ENCODE results near the gene PCDHB9.
A peak's percentile ranks its signal among the peaks of the same experiment; 100 is the strongest.
"Not testable (repeated sequence)": the region's sequence is repeated elsewhere in the genome, so short reads cannot be mapped to it uniquely, and the experiment has no call there.

The PCDHB9 gene

DNA sequence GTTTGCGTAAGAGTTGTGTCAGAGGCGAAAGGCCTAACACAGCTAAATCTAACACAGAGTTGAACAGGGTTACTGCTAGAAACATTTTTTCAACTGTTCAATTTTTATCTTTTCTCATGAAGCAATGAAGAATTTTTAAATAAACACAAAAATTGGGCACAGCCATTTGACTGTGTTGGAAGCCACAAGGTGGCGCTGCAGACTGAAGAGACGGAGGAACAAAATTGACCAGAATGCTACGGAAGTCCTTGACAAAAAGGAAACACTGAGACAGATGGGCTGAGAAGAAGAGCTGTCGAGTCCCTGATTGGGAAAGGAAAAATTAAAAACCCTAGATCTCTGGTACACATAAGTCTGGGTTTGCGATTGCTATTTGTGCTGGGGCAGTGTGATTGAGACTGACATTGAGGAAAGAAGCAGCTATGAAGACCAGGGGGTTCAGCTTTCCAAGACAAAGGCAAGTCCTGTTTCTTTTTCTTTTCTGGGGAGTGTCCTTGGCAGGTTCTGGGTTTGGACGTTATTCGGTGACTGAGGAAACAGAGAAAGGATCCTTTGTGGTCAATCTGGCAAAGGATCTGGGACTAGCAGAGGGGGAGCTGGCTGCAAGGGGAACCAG is at the start of gene PCDHB9:
TSS of gene PCDHB9 (plus strand) at position 265 of the 616 bp plus-strand sequence. CDS start at position 423, 158 bp downstream.
- DNase-seq = peak in 1 of 58 donors; percentile 8

DNA sequence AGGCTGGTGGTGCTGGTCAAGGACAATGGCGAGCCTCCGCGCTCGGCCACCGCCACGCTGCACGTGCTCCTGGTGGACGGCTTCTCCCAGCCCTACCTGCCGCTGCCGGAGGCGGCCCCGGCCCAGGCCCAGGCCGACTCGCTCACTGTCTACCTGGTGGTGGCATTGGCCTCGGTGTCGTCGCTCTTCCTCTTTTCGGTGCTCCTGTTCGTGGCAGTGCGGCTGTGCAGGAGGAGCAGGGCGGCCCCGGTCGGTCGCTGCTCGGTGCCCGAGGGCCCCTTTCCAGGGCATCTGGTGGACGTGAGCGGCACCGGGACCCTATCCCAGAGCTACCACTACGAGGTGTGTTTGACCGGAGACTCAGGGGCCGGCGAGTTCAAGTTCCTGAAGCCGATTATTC is 49.6 kb upstream of the PCDHB9 start:
- DNase-seq = not testable (repeated sequence)

DNA sequence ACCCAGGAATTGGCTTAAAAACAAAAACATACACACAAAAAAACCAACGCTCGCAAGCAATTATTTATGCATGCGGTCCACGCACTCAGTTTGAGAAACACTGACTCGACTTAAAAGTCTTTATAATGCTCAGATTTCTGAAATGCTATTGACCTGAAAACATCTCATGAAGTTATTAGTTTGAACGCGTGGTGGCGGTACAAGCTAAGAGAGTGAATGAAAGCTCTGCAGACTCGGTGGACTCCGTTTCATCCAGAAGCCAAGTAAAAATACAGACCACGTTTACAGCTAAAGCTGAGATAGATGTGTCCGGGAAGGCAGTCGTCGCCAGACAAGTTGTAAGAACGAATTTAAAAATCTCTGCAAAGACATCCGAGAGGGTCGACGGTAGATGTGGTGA is 37.1 kb upstream of the PCDHB9 start, which contains the start of gene PCDHB6:
TSS of gene PCDHB6 (plus strand) at position 246 of the 400 bp plus-strand sequence. CDS start 201 bp downstream, outside the sequence.
- DNase-seq = no peak

DNA sequence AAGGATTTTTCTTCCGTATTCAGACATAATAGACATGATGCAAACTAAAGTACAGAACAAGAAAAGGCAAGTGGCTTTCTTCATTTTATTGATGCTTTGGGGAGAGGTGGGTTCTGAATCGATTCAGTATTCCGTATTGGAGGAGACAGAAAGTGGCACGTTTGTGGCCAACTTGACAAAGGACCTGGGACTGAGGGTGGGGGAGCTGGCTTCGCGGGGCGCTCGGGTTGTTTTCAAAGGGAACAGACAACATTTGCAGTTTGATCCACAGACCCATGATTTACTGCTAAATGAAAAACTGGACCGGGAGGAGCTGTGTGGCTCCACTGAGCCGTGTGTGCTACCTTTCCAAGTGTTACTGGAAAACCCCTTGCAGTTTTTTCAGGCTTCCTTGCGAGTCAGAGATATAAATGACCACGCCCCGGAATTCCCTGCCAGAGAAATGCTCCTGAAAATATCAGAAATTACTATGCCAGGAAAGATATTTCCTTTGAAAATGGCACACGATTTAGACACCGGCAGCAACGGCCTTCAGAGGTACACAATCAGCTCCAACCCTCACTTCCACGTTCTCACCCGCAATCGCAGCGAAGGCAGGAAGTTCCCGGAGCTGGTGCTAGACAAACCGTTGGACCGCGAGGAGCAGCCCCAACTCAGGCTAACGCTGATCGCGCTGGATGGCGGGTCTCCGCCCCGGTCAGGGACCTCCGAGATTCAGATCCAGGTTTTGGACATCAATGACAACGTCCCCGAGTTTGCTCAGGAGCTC is 36.6 kb upstream of the PCDHB9 start:
- no peak for DNase-seq

DNA sequence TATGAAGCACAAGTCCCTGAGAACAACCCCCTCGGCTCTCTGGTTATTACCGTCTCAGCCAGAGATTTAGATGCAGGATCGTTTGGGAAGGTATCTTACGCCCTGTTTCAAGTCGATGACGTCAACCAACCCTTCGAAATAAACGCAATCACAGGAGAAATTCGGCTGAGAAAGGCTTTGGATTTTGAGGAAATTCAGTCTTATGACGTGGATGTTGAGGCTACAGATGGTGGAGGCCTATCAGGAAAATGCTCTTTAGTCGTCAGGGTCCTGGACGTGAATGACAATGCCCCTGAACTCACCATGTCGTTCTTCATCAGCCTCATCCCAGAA is 36.0 kb upstream of the PCDHB9 start:
- no peak for DNase-seq

DNA sequence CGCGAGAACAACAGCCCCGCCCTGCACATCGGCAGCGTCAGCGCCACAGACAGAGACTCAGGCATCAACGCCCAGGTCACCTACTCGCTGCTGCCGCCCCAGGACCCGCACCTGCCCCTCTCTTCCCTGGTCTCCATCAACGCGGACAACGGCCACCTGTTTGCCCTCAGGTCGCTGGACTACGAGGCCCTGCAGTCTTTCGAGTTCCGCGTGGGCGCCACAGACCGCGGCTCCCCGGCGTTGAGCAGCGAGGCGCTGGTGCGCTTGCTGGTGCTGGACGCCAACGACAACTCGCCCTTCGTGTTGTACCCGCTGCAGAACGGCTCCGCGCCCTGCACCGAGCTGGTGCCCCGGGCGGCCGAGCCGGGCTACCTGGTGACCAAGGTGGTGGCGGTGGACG is 35.3 kb upstream of the PCDHB9 start:
- not testable (repeated sequence) for DNase-seq

DNA sequence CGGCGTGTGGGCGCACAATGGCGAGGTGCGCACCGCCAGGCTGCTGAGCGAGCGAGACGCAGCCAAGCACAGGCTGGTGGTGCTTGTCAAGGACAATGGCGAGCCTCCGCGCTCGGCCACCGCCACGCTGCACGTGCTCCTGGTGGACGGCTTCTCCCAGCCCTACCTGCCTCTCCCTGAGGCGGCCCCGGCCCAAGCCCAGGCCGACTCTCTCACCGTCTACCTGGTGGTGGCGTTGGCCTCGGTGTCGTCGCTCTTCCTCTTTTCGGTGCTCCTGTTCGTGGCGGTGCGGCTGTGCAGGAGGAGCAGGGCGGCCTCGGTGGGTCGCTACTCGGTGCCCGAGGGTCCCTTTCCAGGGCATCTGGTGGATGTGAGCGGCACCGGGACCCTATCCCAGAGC is 34.9 kb upstream of the PCDHB9 start:
- DNase-seq = not testable (repeated sequence)

DNA sequence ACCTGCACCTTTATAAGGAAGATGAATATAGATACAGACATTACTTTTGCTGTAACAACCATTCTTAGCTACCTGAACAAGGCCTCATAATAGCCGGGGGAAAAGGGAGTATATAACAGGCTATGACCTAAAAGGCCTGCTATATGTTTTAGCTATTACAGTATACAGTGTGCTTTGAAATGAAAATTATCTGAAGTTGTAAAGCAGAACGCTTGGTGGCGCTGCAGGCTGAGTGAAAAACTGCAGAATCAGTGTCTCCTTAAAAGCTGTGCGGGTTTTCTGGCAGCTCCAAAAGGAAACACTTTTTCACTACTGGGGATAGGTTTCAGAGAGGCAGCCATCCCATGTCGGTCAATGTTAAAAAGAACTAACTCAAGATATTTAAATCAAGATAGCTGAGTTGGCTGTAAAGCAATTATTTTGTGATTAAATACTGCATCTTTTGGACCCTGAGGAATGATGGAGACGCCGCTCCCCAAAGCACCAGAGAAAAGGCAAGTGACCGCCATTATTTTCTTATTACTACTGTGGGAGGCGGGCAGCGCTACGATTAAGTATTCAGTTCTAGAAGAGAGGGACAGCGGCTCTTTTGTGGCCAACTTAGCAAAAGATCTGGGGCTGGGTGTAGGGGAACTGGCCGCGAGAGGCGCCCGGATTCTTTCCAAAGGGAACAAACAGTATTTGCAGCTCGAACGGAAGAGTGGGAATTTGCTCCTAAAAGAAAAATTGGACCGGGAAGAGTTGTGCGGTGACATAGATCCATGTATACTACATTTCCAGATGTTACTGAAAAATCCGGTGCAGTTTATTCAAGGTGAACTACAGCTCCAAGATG is 31.2 kb upstream of the PCDHB9 start:
- peak in 1 of 58 donors; percentile 0 for DNase-seq

DNA sequence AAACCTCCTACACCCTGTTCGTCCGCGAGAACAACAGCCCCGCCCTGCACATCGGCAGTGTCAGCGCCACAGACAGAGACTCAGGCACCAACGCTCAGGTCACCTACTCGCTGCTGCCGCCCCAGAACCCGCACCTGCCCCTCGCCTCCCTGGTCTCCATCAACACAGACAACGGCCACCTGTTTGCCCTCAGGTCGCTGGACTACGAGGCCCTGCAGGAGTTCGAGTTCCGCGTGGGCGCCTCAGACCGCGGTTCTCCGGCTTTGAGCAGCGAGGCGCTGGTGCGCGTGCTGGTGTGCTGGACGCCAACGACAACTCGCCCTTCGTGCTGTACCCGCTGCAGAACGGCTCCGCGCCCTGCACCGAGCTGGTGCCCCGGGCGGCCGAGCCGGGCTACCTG is 29.6 kb upstream of the PCDHB9 start:
- DNase-seq = not testable (repeated sequence)

DNA sequence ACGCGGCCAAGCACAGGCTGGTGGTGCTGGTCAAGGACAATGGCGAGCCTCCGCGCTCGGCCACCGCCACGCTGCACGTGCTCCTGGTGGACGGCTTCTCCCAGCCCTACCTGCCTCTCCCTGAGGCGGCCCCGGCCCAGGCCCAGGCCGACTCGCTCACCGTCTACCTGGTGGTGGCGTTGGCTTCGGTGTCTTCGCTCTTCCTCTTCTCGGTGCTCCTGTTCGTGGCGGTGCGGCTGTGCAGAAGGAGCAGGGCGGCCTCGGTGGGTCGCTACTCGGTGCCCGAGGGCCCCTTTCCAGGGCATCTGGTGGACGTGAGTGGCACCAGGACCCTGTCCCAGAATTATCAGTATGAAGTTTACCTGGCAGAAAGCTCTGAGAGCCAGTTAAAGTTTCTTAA is 29.1 kb upstream of the PCDHB9 start:
- DNase-seq = not testable (repeated sequence)

DNA sequence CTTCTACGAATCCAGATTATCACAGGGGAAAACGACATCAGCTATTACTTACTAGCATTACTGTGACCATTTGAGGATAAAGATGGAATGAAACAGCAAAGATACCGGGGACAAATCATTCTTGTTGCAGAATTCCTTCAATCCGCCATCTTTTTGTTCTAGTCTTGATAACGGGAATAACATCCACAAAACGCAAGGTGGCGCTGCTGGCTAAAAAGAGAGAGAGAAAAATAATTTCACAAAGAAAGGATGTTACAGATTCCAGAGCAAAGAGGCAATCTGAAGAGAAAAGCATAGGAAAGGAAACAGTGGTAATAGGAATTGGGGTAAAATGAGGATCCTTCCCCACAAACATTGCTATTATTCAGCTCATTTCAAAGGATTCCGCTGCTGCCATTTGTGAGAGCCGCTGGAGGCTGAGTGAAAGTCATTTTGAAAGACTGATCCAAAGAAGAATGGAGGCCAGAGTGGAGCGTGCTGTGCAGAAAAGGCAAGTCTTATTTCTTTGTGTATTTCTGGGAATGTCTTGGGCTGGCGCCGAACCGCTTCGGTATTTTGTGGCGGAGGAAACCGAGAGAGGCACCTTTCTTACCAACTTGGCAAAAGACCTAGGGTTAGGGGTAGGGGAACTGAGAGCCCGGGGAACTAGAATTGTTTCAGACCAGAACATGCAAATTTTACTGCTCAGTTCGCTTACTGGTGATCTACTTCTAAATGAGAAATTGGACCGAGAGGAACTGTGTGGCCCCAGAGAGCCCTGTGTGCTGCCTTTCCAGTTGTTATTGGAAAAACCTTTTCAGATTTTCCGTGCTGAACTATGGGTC is 14.4 kb upstream of the PCDHB9 start, which contains the start of gene PCDHB7:
TSS of gene PCDHB7 (plus strand) at position 264 of the 824 bp plus-strand sequence. CDS start at position 456, 192 bp downstream.
- peak in 2 of 58 donors; percentile 11 for DNase-seq

DNA sequence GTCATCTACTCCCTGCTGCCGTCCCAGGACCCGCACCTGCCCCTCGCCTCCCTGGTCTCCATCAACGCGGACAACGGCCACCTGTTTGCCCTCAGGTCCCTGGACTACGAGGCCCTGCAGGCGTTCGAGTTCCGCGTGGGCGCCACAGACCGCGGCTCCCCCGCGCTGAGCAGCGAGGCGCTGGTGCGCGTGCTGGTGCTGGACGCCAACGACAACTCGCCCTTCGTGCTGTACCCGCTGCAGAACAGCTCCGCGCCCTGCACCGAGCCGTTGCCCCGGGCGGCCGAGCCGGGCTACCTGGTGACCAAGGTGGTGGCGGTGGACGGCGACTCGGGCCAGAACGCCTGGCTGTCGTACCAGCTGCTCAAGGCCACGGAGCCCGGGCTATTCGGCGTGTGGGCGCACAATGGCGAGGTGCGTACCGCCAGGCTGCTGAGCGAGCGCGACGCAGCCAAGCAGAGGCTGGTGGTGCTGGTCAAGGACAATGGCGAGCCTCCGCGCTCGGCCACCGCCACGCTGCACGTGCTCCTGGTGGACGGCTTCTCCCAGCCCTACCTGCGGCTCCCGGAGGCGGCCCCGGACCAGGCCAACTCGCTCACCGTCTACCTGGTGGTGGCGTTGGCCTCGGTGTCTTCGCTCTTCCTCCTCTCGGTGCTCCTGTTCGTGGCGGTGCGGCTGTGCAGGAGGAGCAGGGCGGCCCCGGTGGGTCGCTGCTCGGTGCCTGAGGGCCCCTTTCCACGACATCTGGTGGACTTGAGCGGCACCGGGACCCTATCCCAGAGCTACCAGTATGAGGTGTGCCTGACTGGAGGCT is 12.5 kb upstream of the PCDHB9 start:
- DNase-seq = not testable (repeated sequence)

DNA sequence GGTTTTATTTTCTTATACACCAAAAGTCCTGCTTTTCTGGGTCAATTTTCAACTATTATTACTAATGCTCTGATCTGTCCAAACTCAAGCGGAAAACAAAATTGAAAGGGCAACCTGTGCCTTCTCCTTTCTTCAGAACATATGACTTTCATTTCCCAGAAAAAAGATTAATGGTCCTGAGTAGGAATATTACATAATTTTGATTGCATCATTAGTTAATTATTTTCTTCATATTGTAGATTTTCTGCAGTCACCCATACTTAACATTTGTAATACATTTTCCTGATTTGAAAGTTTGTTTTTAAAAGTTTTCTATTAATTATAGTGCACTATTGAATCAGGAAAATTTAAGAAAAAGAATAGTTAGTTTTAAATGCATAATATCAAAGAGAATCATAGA is 11.0 kb upstream of the PCDHB9 start:
- no peak for DNase-seq

DNA sequence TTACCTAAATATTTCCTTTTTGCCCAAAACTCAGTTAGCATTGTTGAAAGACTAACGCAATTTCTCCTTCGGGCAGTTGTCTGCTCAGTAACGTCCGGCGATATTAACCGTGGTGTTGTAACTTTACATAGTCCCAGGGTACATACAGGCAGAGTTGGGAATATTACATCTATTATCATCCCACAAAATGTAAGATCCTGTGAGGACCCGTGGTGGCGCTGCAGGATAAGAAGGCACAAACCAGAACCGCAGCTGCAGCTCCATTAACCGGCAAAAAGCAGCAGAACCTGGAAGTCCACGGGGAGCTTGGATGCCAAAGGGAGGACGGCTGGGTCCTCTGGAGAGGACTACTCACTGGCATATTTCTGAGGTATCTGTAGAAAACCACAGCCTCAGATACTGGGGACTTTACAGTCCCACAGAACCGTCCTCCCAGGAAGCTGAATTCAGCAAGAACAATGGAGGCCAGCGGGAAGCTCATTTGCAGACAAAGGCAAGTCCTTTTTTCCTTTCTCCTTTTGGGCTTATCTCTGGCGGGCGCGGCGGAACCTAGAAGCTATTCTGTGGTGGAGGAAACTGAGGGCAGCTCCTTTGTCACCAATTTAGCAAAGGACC is 9.3 kb upstream of the PCDHB9 start, which contains the start of gene PCDHB8:
TSS of gene PCDHB8 (plus strand) at position 214 of the 615 bp plus-strand sequence. CDS start at position 459, 245 bp downstream.
- not testable (repeated sequence) for DNase-seq

DNA sequence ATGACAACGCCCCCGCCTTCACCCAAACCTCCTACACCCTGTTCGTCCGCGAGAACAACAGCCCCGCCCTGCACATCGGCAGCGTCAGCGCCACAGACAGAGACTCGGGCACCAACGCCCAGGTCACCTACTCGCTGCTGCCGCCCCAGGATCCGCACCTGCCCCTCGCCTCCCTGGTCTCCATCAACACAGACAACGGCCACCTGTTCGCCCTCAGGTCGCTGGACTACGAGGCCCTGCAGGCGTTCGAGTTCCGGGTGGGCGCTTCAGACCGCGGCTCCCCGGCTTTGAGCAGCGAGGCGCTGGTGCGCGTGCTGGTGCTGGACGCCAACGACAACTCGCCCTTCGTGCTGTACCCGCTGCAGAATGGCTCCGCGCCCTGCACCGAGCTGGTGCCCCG is 7.6 kb upstream of the PCDHB9 start:
- not testable (repeated sequence) for DNase-seq

DNA sequence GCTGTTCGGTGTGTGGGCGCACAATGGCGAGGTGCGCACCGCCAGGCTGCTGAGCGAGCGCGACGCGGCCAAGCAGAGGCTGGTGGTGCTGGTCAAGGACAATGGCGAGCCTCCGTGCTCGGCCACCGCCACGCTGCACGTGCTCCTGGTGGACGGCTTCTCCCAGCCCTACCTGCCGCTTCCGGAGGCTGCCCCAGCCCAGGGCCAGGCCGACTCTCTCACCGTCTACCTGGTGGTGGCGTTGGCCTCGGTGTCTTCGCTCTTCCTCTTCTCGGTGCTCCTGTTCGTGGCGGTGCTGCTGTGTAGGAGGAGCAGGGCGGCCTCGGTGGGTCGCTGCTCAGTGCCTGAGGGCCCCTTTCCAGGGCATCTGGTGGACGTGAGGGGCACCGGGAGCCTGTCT is 7.1 kb upstream of the PCDHB9 start:
- DNase-seq = not testable (repeated sequence)

DNA sequence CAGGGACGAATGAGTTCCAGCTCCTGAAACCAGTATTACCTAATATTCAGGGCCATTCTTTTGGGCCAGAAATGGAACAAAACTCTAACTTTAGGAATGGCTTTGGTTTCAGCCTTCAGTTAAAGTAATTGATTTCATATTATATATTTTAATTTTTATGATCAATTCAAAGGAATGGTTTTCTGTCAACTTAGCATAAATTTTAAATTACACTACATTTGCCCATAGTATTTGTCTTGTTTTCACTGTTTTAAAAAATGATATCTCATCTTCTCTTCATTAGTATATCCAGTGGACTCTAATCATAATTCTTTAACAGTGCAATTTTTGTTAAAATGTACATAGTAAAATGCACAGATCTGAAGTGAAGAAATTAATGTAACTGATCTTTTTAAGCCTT is 6.6 kb upstream of the PCDHB9 start:
- no peak for DNase-seq

DNA sequence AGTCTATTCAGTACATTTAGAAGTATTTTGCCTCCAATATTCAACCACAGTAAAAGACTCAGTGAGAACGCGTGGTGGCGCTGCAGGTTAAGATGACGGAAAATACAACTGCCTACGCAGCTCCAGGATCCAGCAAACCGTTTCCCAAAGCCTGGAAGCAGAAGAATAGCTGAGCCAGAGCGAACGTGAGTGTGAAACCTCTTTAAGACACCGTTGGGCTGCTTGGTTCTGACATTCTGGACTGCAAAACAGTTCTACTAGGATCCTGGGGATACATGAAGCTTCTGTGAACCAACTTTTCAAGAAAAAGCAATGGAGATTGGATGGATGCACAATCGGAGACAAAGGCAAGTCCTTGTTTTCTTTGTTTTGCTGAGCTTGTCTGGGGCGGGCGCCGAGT is 4.7 kb upstream of the PCDHB9 start, which contains the start of gene PCDHB16:
TSS of gene PCDHB16 (plus strand) at position 140 of the 400 bp plus-strand sequence. CDS start at position 313, 173 bp downstream.
- DNase-seq = peak in 10 of 58 donors; percentile 5 to 35 (median 16)

Data from anterior cingulate cortex (tissue), 58 donors.